ENCODE data around the gene CPLX1.
"Not testable (repeated sequence)": the region's sequence is repeated elsewhere in the genome, so short reads cannot be mapped to it uniquely, and the experiment has no call there.

Gene CPLX1

DNA sequence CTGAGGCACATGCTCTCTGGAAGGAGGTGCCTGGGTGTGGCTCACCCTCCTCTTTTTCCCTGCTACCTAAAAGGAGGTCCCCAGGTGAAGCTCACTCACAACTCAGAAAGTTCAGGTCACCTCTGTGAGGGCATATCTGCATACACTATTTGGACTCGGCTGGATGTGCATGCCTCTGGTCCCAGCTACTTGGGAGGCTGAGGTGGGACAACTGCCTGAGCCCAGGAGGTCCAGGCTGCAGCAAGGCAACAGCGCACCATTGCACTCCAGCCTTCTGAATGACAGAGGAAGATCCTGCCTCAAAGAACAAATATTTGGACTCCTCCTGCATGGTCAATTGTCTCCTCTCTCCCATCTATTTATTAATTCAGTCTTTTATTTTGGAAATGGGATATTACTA is 46.4 kb downstream of the CPLX1 start:
- no peak for DNase-seq (ENCODE audit: low read depth in 1 of 2, low spot score in 1 of 2)

DNA sequence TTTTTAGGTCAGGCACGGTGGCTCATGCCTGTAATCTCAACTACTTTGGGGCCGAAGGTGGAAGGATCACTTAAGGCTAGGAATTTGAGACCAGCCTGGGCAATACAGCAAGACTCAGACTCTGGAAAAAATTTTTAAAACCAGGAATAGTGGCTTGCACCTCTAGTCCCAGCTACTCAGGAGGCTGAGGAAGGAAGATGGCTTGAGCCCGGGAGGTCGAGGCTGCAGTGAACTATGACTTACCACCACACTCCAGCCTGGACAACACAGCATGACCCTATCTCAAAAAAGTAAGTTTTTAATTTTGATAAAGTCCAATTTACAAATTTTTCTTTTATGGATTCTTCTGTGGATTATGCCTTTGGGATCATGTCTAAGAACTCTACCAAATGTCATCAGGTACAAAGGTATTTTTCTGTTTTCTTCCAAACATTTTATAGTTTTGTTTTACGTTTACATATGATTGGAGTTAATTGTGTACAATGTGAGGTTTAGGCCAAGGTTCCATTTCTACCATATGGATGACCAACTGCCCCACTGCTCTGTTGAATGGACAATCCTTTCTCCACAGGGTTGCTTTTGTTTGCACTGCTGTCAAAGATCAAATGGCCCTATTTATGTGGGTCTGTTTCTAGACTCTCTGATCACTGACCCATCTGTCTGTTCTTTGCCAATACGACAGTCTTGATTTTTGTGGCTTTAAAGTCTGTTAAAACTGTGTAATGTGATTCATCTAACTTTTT is 48.2 kb downstream of the CPLX1 start:
- no peak for DNase-seq (ENCODE audit: low read depth in 1 of 2, low spot score in 1 of 2)

DNA sequence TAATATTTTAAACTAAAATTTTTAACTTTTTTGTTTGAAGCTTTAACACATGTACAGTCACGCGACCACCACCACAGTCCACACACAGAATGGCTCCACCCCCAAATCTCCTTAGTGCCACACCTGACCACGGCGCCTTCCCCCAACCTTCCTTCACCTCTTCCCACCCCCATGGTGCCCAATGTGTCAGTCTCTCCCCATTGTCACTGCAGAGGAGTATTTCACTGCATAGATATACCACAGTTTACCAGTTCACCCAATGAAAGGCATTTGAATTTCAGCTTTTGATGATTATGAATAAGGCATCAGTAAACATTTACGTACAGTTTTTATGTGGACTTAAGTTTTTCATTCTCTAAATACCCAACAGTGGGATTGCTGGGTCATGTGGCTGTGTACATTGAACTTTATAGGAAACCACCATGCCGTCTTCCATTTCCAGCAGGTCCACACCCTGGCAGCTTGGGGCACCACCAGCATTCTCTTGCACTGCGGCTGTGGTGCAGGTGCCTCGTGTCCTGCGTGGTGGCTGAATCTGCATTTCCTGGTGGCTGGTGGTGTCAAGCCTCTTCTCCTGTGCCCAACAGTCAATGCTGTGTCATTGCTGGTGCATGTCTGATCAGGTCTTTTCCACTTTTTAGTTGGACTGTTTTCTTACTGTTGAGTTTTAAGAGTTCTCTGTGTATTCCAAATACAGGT is 49.0 kb downstream of the CPLX1 start:
- no peak for DNase-seq (ENCODE audit: low read depth in 1 of 2, low spot score in 1 of 2)

DNA sequence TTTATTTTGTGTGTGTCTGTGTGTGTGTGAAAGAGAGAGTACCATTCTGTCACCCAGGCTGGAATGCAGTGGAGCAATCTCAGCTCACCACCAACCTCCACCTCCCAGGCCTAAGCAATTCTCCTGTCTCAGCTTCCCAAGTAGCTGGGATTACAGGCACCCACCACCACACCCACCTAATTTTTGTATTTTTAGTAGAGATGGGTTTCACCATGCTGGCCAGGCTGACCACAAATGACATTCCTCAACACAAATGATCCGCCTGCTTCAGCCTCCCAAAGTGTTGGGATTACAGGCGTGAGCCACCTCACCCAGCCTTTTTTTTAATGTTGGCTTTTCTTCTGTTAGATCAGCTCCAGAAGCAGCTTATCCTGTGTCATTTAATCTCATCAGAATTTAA is 50.4 kb downstream of the CPLX1 start:
- DNase-seq (ENCODE audit: low read depth in 1 of 2, low spot score in 1 of 2) = not testable (repeated sequence)

DNA sequence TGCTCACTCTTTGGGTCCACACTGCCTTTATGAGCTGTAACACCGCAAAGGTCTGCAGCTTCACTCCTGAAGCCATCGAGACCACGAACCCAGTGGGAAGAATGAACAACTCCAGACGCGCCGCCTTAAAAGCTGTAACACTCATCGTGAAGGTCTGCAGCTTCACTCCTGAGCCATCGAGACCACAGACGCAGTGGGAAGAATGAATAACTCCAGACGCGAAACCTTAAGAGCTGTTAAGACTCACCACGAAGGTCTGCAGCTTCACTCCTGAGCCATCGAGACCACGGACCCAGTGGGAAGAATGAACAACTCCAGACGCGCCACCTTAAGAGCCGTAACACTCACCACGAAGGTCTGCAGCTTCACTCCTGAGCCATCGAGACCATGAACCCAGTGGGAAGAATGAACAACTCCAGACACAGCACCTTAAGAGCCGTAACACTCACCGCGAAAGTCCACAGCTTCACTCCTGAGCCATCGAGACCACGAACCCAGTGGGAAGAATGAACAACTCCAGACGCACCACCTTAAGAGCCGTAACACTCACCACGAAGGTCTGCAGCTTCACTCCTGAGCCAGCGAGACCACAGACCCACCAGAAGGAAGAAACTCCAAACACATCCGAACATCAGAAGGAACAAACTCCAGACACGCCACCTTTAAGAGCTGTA is 51.4 kb downstream of the CPLX1 start:
- DNase-seq (ENCODE audit: low read depth in 1 of 2, low spot score in 1 of 2) = not testable (repeated sequence)

DNA sequence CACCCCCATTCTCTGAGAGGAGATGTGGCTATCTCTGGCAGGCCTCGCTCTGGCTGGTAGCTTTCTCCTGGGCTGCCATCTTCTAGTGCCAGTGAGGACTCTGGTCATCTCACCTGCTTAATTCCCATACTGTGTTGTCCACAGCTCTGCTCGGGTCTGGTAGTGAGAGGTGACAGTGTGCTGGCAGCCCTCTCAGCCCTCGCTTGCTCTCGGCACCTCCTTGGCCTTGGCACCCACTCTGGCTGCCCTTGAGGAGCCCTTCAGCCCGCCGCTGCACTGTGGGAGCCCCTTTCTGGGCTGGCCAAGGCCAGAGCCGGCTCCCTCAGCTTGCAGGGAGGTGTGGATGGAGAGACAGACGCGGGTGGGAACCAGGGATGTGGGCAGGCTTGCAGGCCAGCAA is 52.7 kb downstream of the CPLX1 start:
- DNase-seq (ENCODE audit: low read depth in 1 of 2, low spot score in 1 of 2) = no peak

DNA sequence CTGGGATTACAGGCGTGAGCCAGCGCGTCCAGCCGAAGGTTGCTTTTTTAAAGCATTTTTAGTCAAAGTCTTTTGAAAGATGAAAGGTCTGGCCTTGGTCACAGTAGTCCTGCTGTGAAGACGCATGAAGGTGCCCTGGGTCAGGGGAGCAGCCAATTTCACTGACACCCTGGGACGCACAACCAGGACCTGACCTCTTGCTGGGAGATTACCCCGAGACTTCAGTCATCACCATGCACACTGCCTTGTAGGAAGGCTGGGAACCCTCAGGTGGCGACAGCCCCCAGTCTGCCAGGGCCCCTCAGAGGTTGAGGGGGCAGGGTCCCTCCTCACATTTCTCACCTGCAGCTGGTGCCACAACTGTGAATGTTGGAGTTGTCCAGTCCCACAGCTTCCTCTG is 53.2 kb downstream of the CPLX1 start:
- no peak for DNase-seq (ENCODE audit: low read depth in 1 of 2, low spot score in 1 of 2)

DNA sequence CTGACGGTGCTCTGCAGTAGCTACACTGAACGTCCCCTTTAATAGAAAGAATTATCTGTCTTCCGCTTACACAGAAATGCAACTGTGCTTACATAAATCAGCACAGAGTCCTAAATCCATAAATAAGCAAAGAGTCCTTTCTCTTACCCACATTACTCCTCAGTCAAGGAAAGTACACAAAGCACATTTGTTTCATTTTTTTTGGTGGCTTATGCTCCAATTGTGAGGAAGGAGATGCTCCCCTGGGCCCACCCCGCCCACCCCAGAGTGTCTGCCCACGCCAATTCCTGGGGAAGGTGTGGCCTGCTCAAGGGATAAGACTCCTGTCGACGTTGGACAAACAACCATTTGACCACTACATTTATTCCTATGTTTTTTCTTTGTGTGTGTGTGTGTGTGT is 53.8 kb downstream of the CPLX1 start:
- DNase-seq (ENCODE audit: low read depth in 1 of 2, low spot score in 1 of 2) = no peak

DNA sequence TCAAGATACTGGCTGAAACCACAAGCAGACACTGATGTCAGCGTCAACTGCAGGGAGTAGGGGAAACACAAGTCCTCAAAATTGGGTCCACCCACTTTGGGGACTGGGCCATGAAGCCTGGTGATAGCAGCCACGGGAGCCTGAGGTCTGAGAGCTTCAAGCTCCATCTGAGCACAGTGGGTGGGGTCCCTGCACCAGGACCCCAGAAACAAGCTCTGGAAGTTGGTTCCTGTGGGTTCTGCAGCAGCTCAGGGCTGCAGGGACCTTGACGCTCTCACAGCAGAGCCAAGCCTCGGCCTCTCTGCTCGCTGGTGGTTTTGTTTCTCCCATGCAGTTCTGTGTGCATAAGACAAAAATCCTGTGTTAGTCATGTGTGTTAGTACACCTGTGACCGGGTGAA is 54.5 kb downstream of the CPLX1 start:
- no peak for DNase-seq (ENCODE audit: low read depth in 1 of 2, low spot score in 1 of 2)

DNA sequence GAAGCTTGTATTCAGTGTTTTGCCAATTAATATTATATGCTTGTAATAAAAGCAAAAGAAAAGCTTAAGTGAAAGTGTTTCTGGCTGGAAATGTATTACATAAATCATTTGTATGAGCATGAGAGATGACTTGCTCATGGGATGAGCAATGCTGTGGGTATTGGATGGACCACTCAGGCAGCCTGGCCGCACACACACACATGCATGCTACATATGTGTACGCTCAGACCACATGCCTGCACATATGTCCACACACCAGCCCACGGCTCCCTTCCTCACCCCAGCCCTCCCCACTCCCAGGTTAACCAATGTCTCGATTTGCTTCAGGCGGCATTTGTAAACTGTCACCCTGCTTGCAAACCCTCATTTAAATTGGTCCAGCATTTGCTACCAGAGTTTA is 55.9 kb downstream of the CPLX1 start:
- DNase-seq (ENCODE audit: low read depth in 1 of 2, low spot score in 1 of 2) = no peak

DNA sequence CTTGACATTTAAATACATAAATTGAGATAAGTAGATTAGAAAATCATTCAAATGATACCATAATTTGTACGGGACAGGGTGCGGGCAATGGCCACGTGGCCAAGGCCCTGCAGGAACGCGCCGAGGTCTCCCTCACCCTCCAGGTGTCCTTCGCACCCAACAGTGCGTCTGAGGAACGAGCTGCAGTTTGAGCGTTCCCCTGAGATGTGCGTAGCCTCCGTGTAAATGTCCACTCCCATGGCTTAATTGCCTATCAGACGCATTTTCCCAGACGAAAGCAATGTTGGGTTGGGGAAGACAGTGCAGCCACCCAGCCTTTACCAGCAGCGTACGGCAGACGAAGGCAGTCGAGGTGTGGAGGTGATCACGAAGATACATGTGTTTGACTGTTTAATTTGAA is 56.4 kb downstream of the CPLX1 start:
- no peak for DNase-seq (ENCODE audit: low read depth in 1 of 2, low spot score in 1 of 2)

DNA sequence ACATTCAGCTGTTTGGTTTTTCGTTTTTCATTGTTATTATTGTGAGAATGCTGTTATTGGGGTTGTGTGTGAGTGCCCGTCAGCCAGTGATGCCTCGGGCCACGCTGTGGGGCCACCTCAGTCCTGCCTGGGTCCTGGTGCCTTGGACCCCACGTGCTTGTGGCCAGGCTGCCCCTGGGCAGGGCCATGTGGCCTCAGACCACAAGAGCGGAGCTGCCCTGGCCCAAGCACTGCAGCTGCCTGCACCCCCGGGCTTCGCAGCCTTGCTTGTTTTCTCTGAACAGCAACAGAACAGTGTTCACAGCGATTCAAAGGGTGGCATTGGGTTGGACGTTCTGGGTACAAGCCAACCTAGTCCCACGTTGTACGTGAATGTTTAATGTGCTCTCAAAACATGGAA is 56.9 kb downstream of the CPLX1 start:
- DNase-seq (ENCODE audit: low read depth in 1 of 2, low spot score in 1 of 2) = no peak

DNA sequence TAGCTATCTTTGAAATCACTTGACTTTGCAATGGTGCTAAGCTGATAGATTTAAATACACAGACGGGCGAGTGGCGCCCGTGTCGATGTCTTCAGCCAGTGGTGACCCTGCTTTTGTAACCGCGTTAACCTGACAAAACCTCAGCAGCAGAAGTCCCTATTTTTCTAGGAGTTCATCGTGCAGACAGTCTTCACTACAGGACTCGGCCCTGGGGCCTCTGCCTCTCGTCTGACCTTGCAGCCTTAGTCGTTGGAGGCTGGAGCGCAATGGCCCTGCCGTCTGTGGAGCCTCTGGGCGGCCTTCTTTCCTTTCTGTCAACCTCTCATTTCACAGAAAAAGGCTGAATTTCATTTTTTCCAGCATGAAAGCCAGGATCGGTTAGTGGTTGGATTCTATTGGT is 57.9 kb downstream of the CPLX1 start:
- no peak for DNase-seq (ENCODE audit: low read depth in 1 of 2, low spot score in 1 of 2)

DNA sequence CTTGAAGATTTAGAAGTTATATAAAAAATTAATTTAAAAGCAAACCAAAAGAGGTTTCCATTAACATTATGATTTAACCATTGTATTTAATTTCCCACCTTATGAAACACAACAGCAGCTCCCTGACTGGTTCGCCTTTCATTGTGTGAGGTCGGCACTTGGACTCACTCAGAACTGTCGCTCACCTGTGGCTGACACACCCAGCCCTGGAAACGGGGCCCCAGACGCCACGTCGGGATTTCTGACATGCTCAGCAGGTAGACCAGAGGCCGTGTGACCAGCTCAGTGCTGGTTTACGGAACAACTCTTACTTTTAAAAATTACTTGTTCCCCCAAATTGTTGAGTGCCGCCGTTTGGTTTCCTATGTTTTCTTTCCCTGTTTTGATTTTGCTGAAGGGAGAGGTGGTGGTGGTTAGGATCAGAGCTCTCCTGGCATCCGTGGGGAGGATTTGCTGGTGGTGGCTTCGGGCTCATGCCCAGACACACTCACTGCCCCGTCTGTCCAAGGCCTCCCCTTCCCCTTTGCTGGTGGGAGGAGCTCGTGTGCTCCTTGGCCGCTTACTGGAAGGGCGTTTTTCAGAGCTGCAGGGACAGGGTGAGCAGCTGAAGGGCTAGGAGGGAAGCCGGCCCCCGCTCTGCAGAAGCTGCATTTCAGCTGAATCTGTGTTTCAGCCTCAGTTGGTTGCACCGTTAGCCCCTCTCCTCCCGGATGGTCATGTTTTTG is 59.2 kb downstream of the CPLX1 start:
- no peak for DNase-seq (ENCODE audit: low read depth in 1 of 2, low spot score in 1 of 2)

DNA sequence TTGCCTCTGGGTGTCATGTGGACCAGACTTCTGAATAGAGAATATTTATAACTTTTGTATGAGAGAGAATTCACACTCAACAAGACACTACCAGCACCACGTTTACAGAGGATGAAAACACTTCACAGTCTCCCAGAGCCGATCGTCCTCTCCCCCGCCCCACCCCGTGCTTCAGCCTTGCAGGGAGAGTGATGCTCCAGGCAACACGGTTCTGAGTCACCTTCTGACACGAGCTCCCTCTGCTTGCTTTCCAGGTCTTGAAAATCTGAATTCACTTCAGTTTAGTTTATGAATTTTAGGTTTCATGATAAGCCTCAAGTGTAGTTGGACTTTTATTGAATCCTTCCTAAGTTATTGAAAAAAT is 59.8 kb downstream of the CPLX1 start:
- no peak for DNase-seq (ENCODE audit: low read depth in 1 of 2, low spot score in 1 of 2)

DNA sequence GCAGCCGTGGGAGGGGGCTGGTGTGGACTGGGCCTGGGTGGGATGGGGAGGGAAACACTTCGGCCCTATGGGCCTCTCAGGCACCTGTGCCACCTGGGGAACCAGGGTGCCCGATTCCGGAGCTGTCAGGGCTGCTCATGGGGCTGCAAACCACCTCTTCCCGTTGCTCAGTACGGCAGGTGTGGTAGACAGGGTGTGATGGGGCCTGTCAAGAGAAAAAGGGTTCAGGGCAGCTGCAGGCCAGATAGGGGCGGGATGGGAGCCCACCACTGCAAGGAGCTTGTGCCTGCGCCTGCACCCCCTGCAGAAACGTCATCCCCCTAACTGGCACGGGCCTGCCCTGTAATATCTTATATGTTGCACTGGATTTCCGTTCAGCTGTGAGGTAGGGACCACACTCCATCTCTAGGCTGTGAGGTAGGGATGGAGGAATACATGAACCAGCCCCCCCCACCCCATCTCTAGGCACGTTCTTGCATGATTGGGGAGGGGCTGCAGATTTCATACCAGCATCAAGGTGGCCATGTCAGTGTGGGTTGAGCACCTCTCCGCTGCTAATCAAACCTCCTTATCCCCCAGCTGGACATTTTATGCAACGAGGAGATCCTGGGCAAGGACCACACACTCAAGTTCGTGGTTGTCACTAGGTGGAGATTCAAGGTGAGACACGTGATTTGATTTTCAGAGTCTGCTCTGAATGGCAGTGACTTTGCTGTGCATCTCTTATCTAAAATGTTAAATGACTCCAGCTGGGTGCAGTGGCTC is 61.3 kb downstream of the CPLX1 start:
- DNase-seq (ENCODE audit: low read depth in 1 of 2, low spot score in 1 of 2) = no peak

DNA sequence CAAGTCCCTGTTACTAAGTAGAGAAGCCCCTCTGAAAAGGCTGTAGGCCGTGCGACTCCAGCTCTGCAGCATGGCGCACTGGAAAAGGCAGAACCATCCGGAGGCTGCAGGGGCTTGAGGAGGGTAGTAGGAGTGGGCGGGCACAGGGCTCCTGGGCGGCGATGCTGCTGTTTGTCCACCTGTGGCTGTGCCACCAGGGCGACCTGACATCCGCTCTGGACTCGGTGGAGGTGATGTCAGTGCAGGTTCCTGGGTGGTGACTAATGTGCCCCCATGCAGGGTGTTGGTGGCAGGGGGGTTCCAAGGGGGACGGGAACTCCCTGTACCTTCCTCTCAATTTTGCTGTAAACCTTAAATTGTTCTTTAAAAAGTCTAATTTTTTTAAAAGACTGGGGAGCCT is 62.0 kb downstream of the CPLX1 start:
- DNase-seq (ENCODE audit: low read depth in 1 of 2, low spot score in 1 of 2) = no peak

DNA sequence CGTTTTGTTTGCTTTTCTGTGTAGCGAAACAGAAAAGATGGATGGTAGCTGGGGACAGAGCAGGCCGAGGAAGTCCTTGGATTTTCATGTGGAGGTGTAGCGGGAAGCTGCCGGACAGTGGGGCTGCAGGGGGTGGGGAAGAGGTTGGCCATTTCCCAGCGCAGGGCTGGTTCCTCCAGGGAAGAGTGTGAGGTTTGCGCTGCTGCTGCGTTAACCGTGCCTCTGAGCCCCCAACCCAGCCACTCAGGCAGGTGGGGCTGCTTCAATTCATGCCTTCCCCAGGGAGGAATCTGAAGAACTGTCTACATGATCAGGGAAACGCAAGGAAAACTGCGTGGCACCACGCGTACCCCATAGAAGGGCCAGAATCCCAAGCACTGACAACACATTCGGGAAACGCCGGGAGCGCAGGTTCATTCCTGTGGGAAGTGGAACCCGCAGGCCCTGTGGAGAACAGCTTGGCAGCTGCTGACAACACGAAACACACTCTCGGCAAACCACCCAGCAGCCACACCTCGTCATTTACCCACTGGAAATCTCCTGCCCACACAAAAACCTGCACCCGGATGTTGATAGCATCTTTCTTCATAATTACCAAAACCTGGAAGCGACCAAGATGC is 62.6 kb downstream of the CPLX1 start:
- no peak for DNase-seq (ENCODE audit: low read depth in 1 of 2, low spot score in 1 of 2)

DNA sequence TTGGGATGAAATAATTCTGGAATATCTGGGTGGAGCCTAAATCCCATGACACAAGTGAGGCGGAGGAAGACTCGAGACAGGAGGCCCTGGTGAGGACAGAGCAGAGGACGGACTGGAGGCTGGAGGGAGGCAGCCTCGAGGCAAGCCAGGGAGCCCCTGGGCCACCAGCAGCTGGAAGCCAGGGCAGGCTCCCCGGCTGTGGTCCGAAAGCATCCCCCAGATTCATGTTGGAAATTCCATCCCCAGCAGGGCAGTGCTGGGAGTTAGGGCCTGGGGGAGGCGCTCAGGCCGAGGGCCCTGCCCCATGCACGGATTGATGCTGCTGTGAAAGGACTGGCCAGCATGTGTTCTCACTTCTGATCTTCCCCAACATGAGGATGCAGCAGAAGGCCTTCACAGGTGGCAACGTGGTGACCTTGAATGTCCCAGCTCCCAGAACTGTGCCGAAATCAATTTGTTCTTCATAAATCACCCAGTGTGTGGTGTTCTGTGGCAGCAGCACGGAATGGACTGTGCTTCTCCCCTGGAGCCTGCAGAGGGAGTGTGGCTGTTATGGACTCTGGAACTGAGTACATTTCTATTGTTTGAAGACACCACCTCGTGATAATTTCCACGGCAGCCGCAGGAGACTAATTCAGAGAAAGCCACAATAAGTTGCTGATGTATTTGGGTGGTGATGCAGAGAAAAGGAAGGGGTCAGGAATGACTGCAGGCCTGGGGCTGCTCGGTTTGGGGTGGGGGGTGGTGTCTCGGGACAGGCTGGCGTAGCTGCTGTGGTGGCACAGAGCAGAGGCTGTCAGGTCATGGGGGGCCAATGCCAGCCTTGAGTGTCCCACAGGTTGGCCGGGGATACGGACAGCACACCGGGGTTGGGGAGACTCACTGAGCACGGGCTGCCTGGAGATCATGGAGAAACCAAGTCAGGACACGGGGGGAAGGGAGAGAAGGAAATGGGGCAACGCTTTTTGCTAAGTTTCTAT is 63.4 kb downstream of the CPLX1 start:
- no peak for DNase-seq (ENCODE audit: low read depth in 1 of 2, low spot score in 1 of 2)
